ENCODE data around the gene ZBTB18.
A peak's percentile ranks its signal among the peaks of the same experiment; 100 is the strongest.
"Not testable (repeated sequence)": the region's sequence is repeated elsewhere in the genome, so short reads cannot be mapped to it uniquely, and the experiment has no call there.

The ZBTB18 gene

DNA sequence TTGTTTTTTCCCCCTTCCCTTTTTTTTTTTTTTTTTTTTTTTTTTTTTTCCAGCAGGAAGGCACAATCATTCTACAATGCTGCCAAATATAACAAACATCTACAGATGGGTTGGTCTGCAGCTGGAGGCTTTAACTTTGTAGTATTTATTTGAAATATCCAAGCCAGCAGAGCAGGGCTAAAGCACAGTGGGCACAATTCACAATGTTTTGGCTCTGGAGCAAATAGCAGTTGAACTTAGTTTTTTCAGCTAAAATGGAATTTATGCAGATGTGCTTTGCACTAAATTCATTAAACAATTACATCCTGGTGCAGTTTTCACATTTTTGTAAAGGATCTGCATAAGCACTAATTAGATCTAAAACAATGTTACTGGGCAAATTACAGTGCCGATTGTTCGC, 39.8 kb upstream of the ZBTB18 start:
- no peak overlapping the region for H3K4me3 ChIP-seq (ENCODE audit: low read length)
- TF ChIP-seq, protein P1, sequence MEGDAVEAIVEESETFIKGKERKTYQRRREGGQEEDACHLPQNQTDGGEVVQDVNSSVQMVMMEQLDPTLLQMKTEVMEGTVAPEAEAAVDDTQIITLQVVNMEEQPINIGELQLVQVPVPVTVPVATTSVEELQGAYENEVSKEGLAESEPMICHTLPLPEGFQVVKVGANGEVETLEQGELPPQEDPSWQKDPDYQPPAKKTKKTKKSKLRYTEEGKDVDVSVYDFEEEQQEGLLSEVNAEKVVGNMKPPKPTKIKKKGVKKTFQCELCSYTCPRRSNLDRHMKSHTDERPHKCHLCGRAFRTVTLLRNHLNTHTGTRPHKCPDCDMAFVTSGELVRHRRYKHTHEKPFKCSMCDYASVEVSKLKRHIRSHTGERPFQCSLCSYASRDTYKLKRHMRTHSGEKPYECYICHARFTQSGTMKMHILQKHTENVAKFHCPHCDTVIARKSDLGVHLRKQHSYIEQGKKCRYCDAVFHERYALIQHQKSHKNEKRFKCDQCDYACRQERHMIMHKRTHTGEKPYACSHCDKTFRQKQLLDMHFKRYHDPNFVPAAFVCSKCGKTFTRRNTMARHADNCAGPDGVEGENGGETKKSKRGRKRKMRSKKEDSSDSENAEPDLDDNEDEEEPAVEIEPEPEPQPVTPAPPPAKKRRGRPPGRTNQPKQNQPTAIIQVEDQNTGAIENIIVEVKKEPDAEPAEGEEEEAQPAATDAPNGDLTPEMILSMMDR (conservative IDR thresholded peaks at IDR 0.05; ENCODE audit: low read length): no peak
- DNase-seq (ENCODE audit: low read depth): no peak

GRCh38 chr1:244011786-244012185, 39.3 kb upstream of the ZBTB18 start:
- TF ChIP-seq, protein P1 (conservative IDR thresholded peaks at IDR 0.05; ENCODE audit: low read length): no peak
- DNase-seq (ENCODE audit: low read depth): no peak
- H3K4me3 ChIP-seq (ENCODE audit: low read length): no peak overlapping the region

GRCh38 chr1:244012202-244012601, 38.9 kb upstream of the ZBTB18 start:
- peak; percentile 49 for DNase-seq (ENCODE audit: low read depth)
- no peak overlapping the region for H3K4me3 ChIP-seq (ENCODE audit: low read length)
- TF ChIP-seq, protein P1 (conservative IDR thresholded peaks at IDR 0.05; ENCODE audit: low read length): no peak

DNA sequence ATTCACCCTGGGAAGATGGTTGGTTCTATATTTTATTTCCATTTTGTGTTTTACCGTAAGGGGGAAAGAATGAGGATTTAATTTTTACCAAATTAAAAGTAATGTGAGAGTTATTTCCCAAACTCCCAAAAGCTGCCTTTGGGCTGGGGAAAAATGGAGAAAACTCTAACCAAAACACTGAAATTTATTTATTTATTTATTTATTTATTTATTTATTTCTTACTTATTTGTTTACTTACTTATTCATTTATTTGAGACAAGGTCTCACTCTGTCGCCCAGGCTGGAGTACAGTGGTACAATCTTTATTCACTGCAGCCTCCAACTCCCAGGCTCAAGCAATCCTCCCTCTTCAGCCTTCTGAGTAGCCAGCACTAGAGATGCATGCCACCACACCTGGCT, 38.0 kb upstream of the ZBTB18 start:
- TF ChIP-seq, protein P1 (conservative IDR thresholded peaks at IDR 0.05; ENCODE audit: low read length): no peak
- DNase-seq (ENCODE audit: low read depth): no peak
- H3K4me3 ChIP-seq (ENCODE audit: low read length): no peak overlapping the region

DNA sequence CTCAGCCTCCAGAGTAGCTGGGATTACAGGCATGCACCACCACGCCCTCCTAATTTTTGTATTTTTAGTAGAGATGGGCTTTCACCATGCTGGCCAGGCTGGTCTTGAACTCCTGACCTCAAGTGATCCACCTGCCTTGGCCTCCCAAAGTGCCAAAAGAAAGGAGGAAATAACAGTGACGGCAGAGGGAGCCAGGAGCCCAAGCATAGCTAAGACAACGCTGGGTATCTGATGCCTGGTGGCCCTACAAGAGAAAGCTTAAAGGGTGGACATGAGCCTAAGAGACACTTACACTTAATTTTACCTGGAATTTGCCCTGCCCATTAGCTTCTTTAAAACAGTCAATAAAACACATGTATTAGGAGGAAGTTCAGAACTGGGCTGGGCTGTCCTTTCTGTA, 36.2 kb upstream of the ZBTB18 start:
- not testable (repeated sequence) for H3K4me3 ChIP-seq (ENCODE audit: low read length); DNase-seq (ENCODE audit: low read depth)

GRCh38 chr1:244019982-244020485, 31.0 kb upstream of the ZBTB18 start:
- no peak overlapping the region for H3K4me3 ChIP-seq (ENCODE audit: low read length)
- TF ChIP-seq, protein P1 (conservative IDR thresholded peaks at IDR 0.05; ENCODE audit: low read length): no peak
- no peak for DNase-seq (ENCODE audit: low read depth)

DNA sequence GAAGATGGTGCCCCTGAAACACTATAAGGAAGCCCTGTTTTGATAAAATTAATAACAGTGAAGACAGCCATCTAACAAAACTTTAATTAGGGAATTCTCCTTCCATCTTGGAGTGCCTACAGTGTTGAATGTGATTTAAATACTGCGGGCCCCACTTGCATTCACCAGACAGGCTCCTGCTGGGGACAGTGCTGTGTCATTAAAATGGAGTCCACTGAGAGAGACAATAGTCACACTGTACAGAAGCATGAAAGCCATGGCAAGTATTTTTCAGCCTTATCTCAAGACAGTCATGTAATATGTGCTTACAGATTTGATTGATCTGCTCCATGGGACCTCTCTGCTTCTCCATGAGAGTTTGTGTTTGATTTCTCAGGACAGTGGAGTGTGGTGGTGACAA, 29.7 kb upstream of the ZBTB18 start:
- TF ChIP-seq, protein P1 (conservative IDR thresholded peaks at IDR 0.05; ENCODE audit: low read length): no peak

DNA sequence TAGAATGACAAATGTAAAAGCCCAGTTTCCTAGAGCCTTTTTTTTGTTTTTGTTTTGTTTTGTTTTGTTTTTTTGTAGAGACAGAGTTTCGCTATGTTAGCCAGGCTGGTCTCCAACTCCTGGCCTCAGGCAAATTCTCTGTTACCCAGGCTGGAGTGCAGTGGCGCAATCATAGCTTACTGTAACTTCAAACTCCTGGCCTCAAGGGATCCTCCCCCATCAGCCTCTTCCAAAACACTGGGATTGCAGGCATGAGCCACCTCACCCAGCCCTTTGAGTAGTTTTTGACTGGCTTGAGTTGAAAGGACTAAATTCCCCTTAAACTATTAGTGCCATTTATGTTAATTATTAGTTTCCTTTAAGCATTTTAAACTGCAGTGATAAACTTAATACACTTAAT, 28.8 kb upstream of the ZBTB18 start:
- no peak overlapping the region for H3K4me3 ChIP-seq (ENCODE audit: low read length)
- DNase-seq (ENCODE audit: low read depth): peak; percentile 80
- TF ChIP-seq, protein P1 (conservative IDR thresholded peaks at IDR 0.05; ENCODE audit: low read length): no peak

More for the DNA sequence above, 29.7 kb upstream of the ZBTB18 start:
- no peak overlapping the region for H3K4me3 ChIP-seq (ENCODE audit: low read length)
- DNase-seq (ENCODE audit: low read depth): no peak

Measured in AG10803 (cell line).